ENCODE measurements around the gene STARD3.

STARD3 gene

DNA sequence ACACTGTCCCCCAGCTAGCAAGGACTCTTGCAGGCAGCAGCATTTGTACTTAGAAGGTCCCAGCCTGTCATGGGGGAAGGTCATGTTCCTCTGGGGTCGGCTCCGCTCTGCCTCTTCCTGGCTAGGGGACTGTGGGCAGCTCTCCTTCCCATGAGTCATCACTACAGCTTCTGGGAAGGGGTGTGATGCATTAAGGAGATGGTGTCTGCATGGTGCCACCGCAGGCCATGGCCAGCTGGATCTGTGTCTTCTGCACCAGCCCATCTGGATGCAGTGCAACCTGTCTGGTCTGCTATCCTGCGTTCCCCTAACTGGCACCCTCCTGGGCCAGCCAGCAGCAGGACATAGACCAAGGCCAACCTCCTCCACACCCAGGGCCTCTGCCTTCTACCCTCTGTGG, 6.3 kb downstream of the STARD3 start:
- DNase-seq (ENCODE audit: insufficient read length, low spot score): peak; percentile 49
- no peak for FAIRE-seq
- TF ChIP-seq POLR2A (IDR thresholded peaks at IDR 0.05; ENCODE audit: low read depth, low read length): no peak

DNA sequence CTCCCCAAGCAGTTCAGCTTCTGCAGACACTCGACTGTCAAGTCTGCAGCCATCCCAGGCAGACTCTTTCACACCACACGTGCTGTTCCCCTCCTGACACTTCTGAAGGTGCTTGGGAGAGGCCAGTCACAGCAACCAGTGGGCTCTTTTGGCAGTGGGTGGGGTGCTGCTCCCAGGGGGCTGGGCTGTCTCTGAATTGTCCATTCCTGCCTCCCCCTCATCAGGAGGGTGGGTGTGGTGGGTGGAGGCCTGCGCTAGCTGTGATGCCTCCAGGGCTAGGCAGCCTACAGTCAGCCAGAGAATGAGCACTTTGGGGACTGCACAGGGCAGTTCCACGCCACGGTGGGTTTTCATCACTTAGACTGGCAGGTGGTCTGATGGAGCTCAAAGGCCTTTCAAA, 10.3 kb downstream of the STARD3 start:
- DNase-seq (ENCODE audit: insufficient read length, low spot score): no peak

DNA sequence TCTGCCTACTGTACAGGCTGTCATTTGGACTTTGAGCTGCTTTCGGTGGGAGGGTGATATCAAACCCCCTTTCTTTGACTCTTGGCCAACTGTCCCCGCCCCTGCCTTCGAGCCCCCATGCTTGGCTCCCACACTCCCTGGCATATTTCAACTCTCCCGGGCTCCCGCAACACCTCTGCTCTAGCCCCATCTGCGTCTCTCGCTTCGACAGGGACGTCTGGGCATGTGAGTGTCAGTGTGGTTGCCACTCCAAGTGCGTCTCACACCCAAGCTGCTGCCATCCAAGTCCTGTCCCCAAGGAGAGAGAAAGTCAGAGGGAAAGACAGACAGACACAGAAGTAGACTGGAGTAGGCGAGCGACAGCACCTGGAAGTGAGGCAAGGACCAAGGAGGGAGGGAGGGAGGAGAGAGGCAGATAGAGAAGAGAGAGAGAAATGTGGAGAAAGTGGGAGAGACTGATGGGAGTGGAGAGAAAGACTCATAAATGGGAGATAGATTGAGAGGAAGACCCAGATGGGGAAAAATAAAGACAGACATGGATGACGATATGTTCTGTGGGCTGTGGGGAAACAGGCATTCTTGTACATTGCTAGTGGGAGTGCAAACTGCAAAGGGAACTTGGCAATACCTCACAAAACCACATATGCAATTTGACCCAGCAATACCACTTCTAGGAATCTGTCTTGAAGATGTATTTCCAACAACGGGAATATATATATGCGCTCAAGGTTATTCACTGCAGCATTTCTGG, 11.8 kb downstream of the STARD3 start:
- DNase-seq (ENCODE audit: insufficient read length, low spot score) (no peak), FAIRE-seq (no peak)
- TF ChIP-seq POLR2A (IDR thresholded peaks at IDR 0.05; ENCODE audit: low read depth, low read length): no peak

More for the DNA sequence above, 10.3 kb downstream of the STARD3 start:
- FAIRE-seq: no peak
- TF ChIP-seq POLR2A (IDR thresholded peaks at IDR 0.05; ENCODE audit: low read depth, low read length): no peak

DNA sequence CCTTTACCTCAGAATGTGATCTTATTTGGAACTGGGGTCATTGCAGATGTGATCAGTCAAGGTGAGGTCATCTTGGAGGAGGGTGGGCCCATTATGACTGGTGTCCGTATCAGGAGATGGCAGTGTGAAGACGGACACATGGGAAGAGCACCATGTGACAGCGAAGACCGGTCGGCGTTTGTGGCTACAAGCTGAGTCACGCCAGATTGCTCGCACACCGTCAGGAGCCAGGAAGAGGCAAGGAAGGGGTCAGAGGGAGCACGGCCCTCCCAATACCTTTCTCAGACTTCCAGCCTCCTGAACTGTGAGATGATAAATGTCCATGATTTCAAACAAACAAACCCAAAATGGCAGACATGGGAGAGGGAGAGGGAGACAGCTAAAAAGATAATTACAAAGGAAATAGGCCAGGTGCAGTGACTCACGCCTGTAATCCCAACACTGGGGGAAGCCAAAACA, 13.2 kb downstream of the STARD3 start:
- no peak for FAIRE-seq
- no peak for TF ChIP-seq POLR2A (IDR thresholded peaks at IDR 0.05; ENCODE audit: low read depth, low read length)
- DNase-seq (ENCODE audit: insufficient read length, low spot score): no peak

DNA sequence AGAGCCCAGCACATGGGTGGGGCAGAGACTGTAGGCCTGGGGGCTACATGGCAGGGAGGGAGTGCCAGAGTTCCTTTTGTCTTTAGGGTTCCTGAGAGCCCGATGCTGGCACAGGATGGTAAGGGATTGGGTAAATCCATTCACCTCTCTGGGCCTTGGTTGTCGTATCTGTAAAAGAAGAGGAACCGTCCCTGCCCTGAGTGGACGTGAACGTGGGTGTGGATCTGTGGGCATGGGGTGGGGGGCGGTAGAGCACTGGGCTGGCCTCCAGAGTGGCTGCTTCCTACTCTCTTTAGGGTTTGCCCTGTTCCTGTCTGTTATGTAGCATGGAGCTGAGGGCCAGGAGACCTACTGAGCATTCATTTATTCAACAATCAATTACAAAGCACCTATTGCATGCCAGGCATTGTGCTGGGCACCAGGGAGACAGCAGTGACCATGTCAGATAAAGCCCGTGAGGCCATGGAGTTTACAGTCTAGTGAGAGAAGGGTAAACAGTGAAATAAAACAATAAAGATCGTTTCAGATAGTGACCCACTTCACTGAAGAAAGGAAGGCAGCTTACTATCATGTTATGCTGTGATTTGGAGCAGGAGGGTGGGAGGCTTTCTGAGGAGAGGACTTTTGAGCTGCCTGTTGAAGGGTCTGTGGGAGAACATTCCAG, 15.1 kb downstream of the STARD3 start:
- FAIRE-seq (no peak), DNase-seq (ENCODE audit: insufficient read length, low spot score) (no peak)
- TF ChIP-seq POLR2A (IDR thresholded peaks at IDR 0.05; ENCODE audit: low read depth, low read length): no peak

DNA sequence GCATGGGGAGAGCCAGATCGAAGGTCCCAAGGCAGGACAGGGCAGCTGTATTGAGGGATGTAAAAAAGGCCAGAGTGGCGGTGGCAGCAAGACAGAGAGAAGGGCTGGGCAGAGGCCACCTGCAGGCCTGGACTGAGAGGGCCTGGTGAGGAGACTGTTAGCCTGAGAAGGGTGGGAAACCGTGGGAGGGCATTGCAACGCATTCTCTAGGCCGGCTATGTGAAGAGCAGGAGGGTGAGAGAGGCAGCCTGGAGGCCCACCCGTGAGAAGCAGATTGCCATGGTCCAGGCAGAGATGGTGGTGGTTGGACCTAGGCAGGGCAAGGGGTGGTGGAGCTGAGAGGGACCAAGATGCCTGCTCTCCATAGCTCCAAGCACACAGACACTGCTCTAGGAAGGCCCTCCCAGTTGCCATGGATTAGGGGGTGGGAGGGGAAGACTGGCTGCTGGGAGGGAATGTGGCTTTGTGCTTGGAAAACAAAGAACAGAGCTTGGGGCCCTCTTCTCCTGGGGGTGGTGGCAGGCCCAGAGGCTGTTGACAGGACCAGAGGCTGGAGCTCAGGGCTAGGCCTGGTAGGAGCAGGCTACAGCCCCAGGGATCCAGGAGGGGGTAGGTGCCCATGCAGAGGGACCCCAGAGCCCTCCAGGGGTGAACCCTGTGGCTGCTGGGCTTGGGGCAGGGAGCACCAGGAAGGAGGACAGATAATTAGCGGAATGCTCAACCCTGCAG, 15.8 kb downstream of the STARD3 start:
- DNase-seq (ENCODE audit: insufficient read length, low spot score) (no peak), FAIRE-seq (no peak)
- TF ChIP-seq POLR2A (IDR thresholded peaks at IDR 0.05; ENCODE audit: low read depth, low read length): no peak

DNA sequence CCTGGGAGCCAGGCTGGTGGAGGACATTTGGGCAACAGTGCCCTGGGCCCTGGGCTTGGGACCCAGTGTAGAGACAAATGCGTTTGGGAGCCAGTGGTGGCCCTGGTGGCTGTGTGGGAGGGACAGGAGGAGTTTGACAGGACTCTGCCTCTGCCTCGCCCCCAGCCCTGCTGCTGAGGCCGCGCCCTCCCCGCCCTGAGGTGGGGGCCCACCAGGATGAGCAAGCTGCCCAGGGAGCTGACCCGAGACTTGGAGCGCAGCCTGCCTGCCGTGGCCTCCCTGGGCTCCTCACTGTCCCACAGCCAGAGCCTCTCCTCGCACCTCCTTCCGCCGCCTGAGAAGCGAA, 16.3 kb downstream of the STARD3 start:
- no peak for TF ChIP-seq POLR2A (IDR thresholded peaks at IDR 0.05; ENCODE audit: low read depth, low read length)
- no peak for DNase-seq (ENCODE audit: insufficient read length, low spot score)
- no peak for FAIRE-seq

DNA sequence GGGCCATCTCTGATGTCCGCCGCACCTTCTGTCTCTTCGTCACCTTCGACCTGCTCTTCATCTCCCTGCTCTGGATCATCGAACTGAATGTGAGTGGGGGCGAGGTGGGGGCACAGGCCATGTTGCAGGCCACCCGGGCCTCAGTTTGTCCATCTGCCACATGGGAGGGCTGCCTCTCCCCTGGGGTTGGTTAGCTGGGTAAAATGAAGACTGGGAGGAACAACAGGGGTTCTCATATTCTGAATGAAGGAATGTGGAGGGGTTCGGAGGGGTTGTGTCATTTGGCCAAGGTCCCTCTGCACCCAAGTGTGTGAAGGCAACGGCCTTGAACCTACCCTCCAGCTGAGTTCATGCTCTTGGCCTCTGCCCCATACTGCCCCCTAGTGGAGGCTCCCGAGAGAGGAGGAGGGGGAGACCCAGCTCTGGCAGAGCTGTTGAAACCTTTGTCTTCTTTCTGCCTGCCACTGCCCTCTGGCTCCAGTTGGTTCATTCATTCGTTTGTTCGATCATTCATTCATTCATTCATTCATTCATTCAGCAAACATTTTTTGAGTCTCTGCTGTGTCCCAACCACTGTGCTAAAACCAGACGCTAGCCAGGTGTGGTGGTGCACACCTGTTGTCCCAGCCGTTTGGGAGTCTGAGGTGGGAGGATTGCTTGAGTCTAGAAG, 16.9 kb downstream of the STARD3 start:
- TF ChIP-seq POLR2A (IDR thresholded peaks at IDR 0.05; ENCODE audit: low read depth, low read length): no peak
- FAIRE-seq (no peak), DNase-seq (ENCODE audit: insufficient read length, low spot score) (peak; percentile 75)

DNA sequence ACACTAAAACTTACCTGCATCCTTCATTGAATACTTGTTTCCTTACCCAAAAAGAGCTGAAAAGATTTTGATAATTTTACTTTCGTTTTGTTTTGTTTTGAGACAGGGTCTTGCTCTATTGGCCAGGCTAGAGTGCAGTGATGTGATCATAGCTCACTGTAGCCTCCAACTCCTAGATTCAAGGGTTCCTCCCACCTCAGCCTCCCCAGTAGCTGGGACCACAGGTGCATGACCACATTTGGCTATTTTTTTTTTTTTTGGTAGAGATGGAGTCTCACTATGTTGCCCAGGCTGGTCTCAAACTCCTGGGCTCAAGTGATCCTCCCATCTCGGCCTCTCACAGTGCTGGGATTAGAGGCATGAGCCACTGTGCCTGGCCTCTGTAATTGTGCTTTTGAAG, 18.2 kb downstream of the STARD3 start:
- no peak for TF ChIP-seq POLR2A (IDR thresholded peaks at IDR 0.05; ENCODE audit: low read depth, low read length)
- DNase-seq (ENCODE audit: insufficient read length, low spot score): no peak

DNA sequence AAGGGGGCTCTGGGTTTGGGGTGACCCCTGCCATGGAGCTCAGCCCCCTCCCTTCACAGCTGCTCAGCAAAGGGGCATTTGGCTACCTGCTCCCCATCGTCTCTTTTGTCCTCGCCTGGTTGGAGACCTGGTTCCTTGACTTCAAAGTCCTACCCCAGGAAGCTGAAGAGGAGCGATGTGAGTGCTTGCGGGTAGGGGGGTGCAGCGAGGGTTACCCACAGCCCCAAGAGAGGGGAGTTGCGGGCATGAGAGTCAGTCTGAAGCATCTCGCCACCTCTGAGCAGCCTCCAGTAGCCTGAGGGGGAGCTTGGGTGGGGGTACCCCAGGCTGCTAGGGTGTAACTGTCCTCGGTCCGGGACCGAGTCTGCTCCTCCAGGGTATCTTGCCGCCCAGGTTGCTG, 21.4 kb downstream of the STARD3 start:
- no peak for TF ChIP-seq POLR2A (IDR thresholded peaks at IDR 0.05; ENCODE audit: low read depth, low read length)
- DNase-seq (ENCODE audit: insufficient read length, low spot score) (no peak), FAIRE-seq (no peak)

More for the DNA sequence above, 18.2 kb downstream of the STARD3 start:
- FAIRE-seq: no peak

DNA sequence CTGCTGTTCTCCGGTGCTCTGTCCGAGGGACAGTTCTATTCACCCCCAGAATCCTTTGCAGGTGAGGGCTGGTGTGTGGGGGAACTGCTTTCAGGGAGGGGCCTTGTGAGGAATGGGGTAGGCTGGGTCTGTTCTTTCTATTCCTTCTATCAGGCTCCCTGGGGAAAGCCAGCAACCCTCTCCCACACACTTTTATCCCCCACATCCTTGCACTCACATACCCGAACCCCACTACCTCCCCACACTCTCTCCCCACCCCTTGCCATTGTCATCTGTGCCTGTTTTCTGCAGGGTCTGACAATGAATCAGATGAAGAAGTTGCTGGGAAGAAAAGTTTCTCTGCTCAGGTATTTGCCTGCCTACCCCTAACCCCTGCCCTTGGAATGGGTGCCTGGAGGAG, 21.8 kb downstream of the STARD3 start:
- FAIRE-seq: no peak
- TF ChIP-seq POLR2A (IDR thresholded peaks at IDR 0.05; ENCODE audit: low read depth, low read length): no peak
- DNase-seq (ENCODE audit: insufficient read length, low spot score): no peak

DNA sequence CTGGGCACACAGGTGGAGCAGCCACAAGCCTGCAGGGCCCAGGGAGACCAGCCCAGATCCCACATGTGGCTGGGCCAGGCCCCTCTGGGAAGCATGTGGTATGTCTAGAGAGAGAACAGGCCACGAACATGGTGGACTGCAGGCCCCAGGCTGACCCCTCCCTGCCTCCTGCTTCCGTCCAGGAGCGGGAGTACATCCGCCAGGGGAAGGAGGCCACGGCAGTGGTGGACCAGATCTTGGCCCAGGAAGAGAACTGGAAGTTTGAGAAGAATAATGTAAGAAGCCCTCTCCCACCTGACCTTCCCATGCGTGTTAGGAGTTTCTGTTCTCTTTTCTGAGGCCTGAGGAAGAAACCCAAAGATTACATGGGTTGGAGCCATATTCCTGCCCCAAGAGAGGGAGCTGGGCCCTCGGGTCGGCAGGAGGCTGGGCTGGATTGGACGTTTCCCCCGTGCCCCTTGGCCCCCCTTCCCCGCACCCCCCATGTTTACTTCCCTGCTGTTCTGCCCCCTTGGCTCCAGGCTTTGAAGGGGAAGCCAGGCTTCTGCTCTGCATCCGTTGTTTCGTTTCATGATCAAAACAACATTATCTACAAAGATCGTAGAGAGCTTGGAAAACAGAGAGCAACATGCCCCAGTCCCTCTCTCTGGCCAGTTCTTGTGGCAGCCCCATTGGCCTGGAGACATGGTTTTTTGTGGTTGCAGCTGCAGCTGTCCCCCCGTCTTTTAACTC, 22.5 kb downstream of the STARD3 start:
- no peak for TF ChIP-seq POLR2A (IDR thresholded peaks at IDR 0.05; ENCODE audit: low read depth, low read length)
- DNase-seq (ENCODE audit: insufficient read length, low spot score) (no peak), FAIRE-seq (no peak)

DNA sequence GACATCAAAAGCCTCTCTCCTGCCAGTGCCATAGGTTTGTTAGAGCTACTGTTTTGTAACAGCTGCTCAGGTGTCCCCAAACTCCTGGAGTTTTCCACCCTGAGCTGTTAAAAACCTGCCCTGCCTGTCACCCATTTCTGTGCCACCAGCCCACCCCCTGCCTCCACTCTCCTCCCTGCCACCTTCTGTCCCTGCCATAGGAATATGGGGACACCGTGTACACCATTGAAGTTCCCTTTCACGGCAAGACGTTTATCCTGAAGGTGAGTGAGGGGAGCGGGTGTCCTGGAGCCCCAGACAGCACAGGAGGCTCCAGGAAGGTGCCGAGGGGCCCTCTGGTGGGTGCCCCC, 23.0 kb downstream of the STARD3 start:
- no peak for TF ChIP-seq POLR2A (IDR thresholded peaks at IDR 0.05; ENCODE audit: low read depth, low read length)
- FAIRE-seq: no peak

More for the DNA sequence above, 23.0 kb downstream of the STARD3 start:
- DNase-seq (ENCODE audit: insufficient read length, low spot score): no peak
